HG03571 (cell line): ENCODE data around the gene ELMO1.

Experiments
- ATAC-seq: cut with Tn5 transposase; IDR thresholded peaks from one replicate; pipeline ENCODE4 v1.9.1; 2021; ENCODE audit not compliant: unreplicated experiment

ELMO1 gene

DNA sequence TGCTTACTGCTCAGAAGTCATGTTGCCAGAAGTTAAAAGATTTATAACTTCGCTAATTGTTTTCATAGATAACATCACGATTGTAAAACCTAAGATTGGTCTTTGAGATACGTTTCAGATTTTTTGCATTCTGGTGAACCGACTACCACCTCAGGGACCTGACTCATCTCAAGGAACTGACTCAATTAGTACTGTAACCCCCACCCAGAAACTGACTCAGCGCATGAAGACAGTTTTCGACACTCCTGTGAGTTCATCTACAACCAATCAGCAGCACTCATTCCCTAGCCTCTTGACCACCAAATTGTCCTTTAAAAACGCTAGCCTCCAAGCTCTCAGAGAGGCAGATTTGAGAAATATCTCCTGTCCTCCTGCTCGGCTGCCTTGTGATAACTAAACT is 72.3 kb downstream of the ELMO1 start:
- ATAC-seq: no peak

DNA sequence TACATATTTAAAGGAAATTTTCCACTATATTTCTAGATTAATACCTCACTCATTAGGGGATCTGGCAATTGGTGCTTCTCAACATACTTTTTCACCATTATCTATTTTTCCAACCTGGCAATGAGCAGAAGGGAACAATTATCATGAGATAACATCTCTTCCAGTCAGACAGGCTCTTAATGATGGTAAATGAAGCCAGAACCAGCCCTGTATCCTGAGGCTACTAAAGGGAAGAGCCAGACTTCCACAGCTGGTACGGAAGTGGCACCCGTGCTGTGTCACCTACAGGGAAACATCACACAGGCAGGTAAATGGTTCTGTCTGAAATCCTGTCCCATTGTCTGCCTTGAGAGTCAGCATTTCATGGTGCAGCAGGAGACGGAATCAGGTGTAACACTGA is 75.9 kb downstream of the ELMO1 start:
- ATAC-seq: no peak

- no peak for ATAC-seq
Observed at GRCh38 chr7:37371755-37372154, 76.9 kb downstream of the ELMO1 start.

- ATAC-seq: no peak
Observed at GRCh38 chr7:37369906-37370305, 78.8 kb downstream of the ELMO1 start.

DNA sequence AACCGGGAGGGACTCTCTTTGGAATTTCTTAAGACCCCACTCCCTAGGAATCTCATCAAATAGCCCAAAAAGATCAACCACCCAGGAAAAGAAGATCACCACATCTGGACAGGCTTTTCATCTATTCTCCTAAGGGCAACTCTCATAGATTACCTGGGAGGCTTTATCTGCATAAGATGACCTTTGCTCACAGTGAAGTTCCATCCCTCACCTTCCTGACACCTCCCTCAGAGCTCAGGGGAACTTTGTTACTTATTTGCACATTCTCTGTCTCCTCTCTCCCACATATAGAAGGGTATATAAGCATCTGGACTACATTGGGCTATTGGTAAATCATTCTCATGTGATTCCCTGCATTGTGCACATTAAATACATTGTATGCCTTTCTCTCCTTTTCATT is 80.1 kb downstream of the ELMO1 start:
- ATAC-seq: no peak

DNA sequence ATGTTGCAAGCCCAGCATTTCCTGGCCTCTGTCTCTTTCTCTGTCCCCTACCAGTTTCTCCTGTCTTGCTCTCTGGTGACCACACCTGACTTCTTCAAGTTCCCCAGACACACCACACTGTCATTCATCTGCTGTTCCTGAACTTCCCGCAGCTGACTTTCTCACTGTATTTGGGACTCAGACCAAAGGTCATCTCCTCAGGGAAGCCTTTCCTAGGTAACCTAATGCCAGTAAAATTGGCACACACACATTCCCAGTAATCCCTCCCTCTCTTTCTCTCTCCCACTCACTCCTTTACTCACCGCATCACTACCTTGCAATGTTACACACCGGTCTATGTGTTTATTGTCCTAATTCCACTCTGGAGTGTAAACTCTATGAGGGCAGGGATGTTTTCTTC is 81.7 kb downstream of the ELMO1 start:
- ATAC-seq: no peak

GRCh38 chr7:37366445-37366844 is 82.2 kb downstream of the ELMO1 start:
- no peak for ATAC-seq

- ATAC-seq: no peak
Observed at GRCh38 chr7:37365405-37365804, 83.3 kb downstream of the ELMO1 start.

GRCh38 chr7:37364856-37365255 is 83.8 kb downstream of the ELMO1 start:
- no peak for ATAC-seq

DNA sequence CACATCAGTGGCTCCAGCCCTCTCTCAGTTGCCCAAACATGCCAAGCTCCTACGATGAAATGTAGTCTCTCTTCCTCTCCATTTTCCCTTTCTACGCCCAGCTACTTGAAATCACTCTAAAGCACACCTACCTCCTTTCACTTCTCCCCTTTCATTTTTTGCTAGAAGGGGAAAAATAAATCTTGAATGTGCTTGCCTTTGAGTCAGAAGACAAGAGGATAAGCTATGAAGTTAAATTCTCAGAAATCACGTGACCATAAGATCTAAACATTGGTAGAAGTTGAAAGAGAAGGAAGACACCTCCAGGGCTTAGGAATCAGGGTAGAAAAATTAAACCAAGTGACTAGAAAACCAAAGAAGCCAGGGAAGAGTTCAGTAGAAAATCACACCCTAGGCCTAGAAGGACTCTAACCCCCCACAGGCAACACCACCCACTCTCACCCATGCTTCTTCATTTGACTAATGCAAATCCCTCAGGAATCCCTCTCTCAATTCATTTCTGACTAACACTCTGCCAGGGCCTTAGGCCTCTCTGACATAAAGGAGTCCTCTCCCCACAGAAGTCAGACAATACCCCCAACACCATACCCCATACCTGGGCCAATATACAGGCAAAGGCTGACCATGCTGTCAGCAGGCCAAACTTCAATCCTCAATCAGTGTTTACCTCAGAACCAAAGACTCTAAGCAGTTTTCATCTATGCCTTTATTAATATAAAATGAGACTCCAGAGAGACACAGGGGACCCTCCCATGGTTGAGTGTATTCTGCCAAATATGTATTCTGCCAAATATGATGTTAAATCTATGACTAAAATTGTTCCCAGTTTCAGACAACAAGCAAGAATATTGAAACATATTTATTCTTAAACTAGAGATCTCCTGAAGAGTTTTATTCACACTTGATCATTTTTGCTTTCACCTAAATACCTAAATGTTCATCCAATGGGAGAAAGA is 84.8 kb downstream of the ELMO1 start:
- no peak for ATAC-seq

GRCh38 chr7:37362802-37363201 is 85.9 kb downstream of the ELMO1 start:
- ATAC-seq: no peak

- ATAC-seq: no peak
Observed at GRCh38 chr7:37360484-37360883, 88.2 kb downstream of the ELMO1 start.

DNA sequence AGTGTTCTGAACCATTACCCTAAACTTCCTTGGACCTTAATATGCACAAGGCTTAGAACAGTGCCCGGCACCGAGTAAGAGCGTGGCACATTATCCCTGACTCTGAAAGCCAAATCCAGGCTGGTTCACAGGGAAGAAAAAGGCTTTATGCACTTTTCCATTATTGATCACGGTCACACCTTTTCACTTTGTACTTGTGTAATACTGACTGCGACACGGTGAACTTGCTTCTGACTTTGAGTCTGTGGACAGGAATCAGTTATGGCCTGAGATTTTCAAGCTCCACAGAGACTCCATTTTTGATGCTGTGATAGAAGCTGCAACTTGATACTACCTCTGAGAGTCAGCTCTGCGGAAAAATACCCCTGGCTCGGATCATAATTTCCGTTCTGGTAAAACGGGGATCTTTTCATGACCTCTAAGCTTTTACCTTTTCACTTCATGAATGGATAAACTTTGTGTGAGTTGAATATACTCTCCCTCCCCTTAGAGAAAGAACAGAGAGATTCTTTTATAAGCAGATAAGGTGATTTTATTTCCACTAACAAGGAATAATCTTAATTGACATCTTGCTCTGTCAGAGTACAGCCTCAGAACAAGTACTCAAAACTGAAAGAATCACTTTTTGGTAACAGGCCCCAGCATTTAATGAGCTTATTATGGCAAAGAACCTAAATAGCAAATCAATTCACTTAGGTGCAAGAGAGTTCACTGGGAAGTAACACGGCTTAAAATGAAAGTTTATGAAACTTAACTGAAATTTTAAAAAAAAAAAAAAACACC is 88.8 kb downstream of the ELMO1 start:
- ATAC-seq: no peak

DNA sequence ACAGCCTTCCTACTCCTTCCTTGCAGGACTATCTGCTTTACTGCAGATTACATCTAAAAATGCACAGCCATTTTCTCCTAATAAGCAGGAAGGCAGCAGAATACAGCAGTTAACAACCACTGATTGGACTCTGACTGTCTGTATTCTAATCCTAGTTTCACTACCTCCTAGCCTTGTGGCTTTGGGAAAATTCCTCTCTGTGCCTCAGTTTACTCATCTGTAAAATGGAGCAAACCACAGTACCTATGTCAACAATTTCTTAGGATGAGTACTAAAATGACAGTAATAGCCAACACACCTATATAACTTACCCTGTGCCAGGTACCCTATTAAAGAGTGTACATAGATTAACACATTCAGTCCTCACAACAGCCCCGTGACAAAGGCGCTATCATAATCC is 89.5 kb downstream of the ELMO1 start:
- ATAC-seq: no peak

GRCh38 chr7:37357637-37357996 is 91.0 kb downstream of the ELMO1 start:
- no peak for ATAC-seq

DNA sequence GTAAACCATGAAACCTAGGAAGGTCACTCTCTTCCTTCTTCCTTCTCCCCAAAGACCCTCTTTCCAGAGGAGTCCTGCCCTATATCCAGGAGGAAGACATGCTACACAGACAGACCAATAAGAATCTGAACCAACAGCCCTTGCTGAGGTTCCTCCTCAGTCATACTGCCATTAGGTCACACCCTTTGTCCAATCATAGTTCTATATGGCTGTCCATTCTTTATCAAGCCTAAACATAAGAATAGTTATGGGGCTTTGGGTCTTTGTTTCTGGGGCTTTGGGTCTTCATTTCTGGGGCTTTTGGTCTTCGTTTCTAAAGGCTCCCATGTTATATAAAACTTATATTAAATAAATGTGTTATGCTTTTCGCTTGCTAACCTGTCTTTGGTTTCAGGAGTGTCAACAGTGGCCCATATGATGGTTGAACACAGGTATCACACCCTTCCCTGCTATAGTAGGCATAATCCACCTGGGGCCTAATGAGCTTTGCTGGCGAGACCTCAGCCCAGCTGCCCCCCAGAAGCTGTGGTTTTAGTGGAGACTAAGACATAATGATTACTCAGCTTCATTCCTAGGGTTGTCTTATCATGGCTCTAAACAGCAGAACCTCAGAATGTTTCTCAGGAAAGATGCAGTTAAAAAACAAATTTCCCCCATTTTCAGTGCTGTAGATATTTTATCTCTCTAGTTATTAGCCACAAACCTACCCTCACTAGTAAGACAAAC is 91.6 kb downstream of the ELMO1 start:
- ATAC-seq: no peak

- no peak for ATAC-seq
Observed at GRCh38 chr7:37354656-37355131, 94.0 kb downstream of the ELMO1 start.

DNA sequence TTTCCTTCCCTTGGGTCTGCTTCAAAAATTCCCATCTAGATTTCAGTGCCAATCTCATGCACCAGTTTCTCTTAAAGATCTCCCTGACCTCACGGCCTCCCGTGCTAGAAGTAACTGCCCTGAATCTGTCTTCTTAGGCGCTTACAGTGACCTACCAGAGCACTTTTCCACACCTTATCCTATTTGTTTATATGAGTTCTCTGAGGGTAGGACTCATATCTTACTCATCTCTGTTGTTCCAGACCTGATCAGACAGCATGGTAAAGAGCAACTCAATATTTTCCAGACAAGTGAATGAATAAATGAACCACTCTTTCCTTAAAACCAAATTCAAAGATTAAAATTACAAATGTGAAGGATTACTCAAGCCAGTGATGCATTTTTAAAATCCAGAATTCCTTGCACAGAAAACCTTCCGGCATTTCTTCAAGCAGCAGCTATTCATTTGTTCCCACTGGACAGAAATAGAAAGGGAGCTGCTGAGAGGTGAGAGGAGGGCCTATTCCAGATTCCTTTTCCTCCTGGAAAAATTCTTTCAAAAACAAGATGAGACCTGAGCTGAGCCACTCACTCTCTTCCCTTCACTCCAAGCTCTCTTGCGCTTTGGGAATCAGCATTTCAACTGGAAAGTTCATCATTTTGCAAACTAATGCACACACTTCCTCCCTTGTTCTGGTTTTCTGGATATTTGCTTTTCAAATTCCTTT is 94.6 kb downstream of the ELMO1 start:
- no peak for ATAC-seq

DNA sequence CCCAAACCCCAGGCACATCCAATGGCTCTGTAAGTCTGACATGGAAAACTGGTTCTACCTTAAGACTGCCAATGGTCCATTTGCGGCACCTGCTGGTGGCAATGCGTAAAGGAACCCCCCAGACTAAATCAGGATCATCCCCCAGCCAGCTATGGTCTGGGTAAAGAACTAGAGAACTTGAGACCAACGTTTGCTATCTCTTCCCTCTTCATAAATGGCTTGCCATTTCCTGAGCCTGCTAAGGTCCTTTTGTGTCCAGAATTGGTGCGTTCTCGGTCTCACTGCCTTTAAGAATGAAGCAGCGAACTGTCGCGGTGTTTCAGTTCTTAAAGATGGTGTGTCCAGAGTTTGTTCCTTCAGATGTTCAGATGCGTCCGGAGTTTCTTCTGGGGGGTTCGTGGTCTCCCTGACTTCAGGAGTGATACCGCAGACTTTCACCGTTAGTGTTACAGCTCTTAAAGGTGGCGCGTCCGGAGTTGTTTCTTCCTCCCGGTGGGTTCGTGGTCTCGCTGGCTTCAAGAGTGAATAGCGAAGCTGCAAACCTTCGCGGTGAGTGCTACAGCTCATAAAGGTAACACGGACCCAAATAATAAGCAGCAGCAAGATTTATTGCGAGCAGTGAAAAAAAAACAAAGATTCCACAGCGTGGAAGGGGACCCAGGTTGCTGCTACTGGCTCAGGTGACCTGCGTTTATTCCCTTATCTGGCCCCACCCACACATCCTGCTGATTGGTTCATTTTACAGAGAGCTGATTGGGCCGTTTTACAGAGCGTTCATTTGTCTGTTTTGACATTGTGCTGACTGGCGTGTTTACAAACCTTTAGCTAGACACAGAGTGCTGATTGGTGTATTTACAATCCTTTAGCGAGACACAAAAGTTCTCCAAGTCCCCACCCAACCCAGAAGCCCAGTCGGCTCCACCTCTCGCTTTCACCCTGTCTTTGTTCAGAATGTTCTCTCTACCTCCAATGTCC is 95.4 kb downstream of the ELMO1 start:
- ATAC-seq: no peak
